ENCODE measurements around the gene RPS6KA3.

- TF ChIP-seq, protein P1, sequence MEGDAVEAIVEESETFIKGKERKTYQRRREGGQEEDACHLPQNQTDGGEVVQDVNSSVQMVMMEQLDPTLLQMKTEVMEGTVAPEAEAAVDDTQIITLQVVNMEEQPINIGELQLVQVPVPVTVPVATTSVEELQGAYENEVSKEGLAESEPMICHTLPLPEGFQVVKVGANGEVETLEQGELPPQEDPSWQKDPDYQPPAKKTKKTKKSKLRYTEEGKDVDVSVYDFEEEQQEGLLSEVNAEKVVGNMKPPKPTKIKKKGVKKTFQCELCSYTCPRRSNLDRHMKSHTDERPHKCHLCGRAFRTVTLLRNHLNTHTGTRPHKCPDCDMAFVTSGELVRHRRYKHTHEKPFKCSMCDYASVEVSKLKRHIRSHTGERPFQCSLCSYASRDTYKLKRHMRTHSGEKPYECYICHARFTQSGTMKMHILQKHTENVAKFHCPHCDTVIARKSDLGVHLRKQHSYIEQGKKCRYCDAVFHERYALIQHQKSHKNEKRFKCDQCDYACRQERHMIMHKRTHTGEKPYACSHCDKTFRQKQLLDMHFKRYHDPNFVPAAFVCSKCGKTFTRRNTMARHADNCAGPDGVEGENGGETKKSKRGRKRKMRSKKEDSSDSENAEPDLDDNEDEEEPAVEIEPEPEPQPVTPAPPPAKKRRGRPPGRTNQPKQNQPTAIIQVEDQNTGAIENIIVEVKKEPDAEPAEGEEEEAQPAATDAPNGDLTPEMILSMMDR (IDR thresholded peaks at IDR 0.05) = no peak
- TF ChIP-seq POLR2A (IDR thresholded peaks at IDR 0.05) = no peak
Observed at GRCh38 chrX:20212486-20213089, 54.1 kb downstream of the RPS6KA3 start.

Data from uterus (tissue), 2 donors.